ENCODE data around the gene C12orf75. TPM values are rescaled to one million over a fixed set of nuclear protein-coding genes. Genes with fewer than 3 reads are reported as not detected.

The C12orf75 gene
- total RNA-seq, 1 donor from 2014 or later: 310 TPM

- no peak for DNase-seq (ENCODE audit: low spot score)
- no peak for TF ChIP-seq CTCF (IDR thresholded peaks at IDR 0.05)
- peaks cover 21% of the 10 kb centered on the region for H3K36me3 Mint-ChIP-seq (ENCODE audit: low read depth)
- no peaks in the 10 kb centered on the region for H3K9me3 Mint-ChIP-seq (ENCODE audit: low read depth)
- H3K27me3 Mint-ChIP-seq (ENCODE audit: low read depth): no peaks in the 10 kb centered on the region
- H3K4me3 Mint-ChIP-seq (ENCODE audit: unreplicated experiment): no peak overlapping the region
- H3K27ac Mint-ChIP-seq (ENCODE audit: unreplicated experiment): no peak overlapping the region
- peaks cover 36% of the 10 kb centered on the region for H3K4me1 Mint-ChIP-seq (ENCODE audit: low read depth)
These were observed 34.7 kb downstream of the C12orf75 start for GRCh38 chr12:105365231-105365630.

DNA sequence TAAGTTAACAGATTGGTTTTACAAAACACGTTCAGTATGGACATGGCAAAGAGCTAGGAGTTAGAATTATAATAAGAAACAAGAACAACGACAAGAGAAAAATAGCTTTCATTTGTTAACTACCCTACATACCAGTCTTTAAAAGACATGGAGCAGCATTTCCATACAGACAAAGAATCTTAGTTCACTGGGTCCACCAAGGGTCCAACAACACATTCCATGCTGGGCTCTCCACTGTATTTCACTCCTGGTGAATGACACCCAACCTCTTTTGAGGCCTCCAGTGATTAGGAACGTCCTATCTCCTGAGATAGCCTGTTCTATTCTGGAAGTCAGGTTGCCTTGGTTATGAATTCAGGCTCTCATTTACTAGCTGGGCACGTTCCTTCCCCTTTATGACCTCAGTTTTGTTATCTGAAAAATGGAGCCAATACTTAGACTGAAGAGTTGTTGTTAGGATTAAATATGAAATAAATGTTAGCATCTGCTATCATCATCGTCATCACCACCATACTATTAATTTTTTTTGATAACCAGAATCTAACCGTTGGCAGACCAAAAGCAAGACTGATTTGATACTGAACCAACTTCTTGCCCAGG, 37.7 kb downstream of the C12orf75 start:
- Mint-ChIP-seq H3K9me3 (ENCODE audit: low read depth) (no peaks in the 10 kb centered on the region), H3K4me1 (ENCODE audit: low read depth) (peaks cover 36% of the 10 kb centered on the region), H3K27me3 (ENCODE audit: low read depth) (no peaks in the 10 kb centered on the region), H3K4me3 (ENCODE audit: unreplicated experiment) (no peak overlapping the region), H3K27ac (ENCODE audit: unreplicated experiment) (no peak overlapping the region), H3K36me3 (ENCODE audit: low read depth) (peaks cover 20% of the 10 kb centered on the region)
- no peak for TF ChIP-seq CTCF (IDR thresholded peaks at IDR 0.05)
- no peak for DNase-seq (ENCODE audit: low spot score)

DNA sequence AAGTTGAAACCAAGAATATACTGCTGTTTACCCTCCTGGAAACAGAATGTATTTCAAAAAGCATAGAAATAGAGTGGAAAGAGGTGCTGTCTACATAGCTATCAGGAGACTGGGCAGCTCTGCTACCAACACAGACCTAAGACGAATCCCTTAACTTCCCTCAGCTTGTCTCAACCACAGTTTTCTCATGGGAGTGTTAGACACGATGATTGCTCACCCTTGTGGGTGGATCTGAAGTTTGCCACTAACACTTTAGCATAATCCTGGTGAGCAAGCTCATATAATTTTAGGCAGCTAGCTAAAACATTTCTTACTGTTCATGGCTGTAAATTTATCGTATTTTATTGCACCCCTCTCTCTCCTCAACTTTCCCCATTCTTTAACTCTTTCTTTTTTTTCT, 38.5 kb downstream of the C12orf75 start:
- H3K27me3 Mint-ChIP-seq (ENCODE audit: low read depth): no peaks in the 10 kb centered on the region
- peaks cover 23% of the 10 kb centered on the region for H3K36me3 Mint-ChIP-seq (ENCODE audit: low read depth)
- H3K4me3 Mint-ChIP-seq (ENCODE audit: unreplicated experiment): no peak overlapping the region
- peaks cover 33% of the 10 kb centered on the region for H3K4me1 Mint-ChIP-seq (ENCODE audit: low read depth)
- DNase-seq (ENCODE audit: low spot score): no peak
- peak overlapping the region; percentile 59 for H3K27ac Mint-ChIP-seq (ENCODE audit: unreplicated experiment)
- peak; percentile 71 for TF ChIP-seq CTCF (IDR thresholded peaks at IDR 0.05)
- H3K9me3 Mint-ChIP-seq (ENCODE audit: low read depth): no peaks in the 10 kb centered on the region

DNA sequence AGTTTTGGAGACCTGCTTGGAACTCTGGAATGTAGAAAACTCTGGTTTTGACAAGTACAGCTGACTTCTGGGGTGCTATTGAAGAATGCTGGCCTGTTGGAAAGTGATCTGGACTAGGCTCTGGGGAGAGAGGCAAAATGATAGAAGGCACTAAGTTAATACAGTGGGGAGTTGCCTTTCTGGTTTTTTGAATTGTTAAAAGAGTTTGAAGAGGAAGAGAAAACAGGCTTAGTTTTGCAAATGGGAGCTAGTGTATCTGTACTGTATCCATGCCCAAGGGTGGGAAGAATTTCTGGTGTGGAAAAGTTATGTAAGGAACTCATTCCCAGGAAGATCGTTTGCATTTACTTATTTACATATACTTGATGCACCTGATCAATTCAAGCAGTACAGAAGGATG, 43.8 kb downstream of the C12orf75 start:
- no peak for DNase-seq (ENCODE audit: low spot score)
- no peak for TF ChIP-seq CTCF (IDR thresholded peaks at IDR 0.05)
- Mint-ChIP-seq H3K36me3 (ENCODE audit: low read depth) (peaks cover 21% of the 10 kb centered on the region), H3K4me3 (ENCODE audit: unreplicated experiment) (no peak overlapping the region), H3K27me3 (ENCODE audit: low read depth) (no peaks in the 10 kb centered on the region), H3K27ac (ENCODE audit: unreplicated experiment) (no peak overlapping the region), H3K4me1 (ENCODE audit: low read depth) (peaks cover 3% of the 10 kb centered on the region), H3K9me3 (ENCODE audit: low read depth) (no peaks in the 10 kb centered on the region)

- no peak for TF ChIP-seq CTCF (IDR thresholded peaks at IDR 0.05)
- Mint-ChIP-seq H3K27ac (ENCODE audit: unreplicated experiment) (no peak overlapping the region), H3K9me3 (ENCODE audit: low read depth) (no peaks in the 10 kb centered on the region), H3K4me1 (ENCODE audit: low read depth) (no peaks in the 10 kb centered on the region), H3K36me3 (ENCODE audit: low read depth) (peaks cover 15% of the 10 kb centered on the region), H3K4me3 (ENCODE audit: unreplicated experiment) (no peak overlapping the region), H3K27me3 (ENCODE audit: low read depth) (no peaks in the 10 kb centered on the region)
- no peak for DNase-seq (ENCODE audit: low spot score)
These were observed 46.6 kb downstream of the C12orf75 start for GRCh38 chr12:105377077-105377476.
